Smooth muscle cell (in vitro differentiated cells): Measurements from ENCODE around the gene OXCT1. TPM values are rescaled to one million over a fixed set of nuclear protein-coding genes. Genes with fewer than 3 reads are reported as not detected.
A peak's percentile ranks its signal among the peaks of the same experiment; 100 is the strongest.

Experiments used
- DNase-seq: peaks from one replicate; lab custom pipeline; 2025; ENCODE audit not compliant: unreplicated experiment; lab: John Stamatoyannopoulos, UW
- H2AFZ ChIP-seq: fragments of 200-600 bp; sonication (generic); 2 replicates; pipeline ENCODE4 v1.6.0; 2016; ENCODE audit warnings: antibody characterized with exemption, low read depth, mild to moderate bottlenecking
- H3F3A ChIP-seq: fragments of 200-600 bp; sonication (generic); 2 replicates; pipeline ENCODE4 v1.6.0; 2017; ENCODE audit warnings: antibody characterized with exemption, low read depth
- H3K27ac ChIP-seq: fragments of 200-600 bp; sonication (generic); 2 replicates; pipeline ENCODE4 v1.5.1; 2016; ENCODE audit warnings: low read depth, mild to moderate bottlenecking
- H3K27me3 ChIP-seq: fragments of 200-600 bp; sonication (generic); 2 replicates; pipeline ENCODE4 v1.6.1; 2016; ENCODE audit warnings: low read depth, mild to moderate bottlenecking
- H3K36me3 ChIP-seq: fragments of 200-600 bp; sonication (generic); 2 replicates; pipeline ENCODE4 v1.5.1; 2016; ENCODE audit warnings: low read depth
- H3K4me1 ChIP-seq: fragments of 200-600 bp; sonication (generic); 2 replicates; pipeline ENCODE4 v1.5.1; 2016; ENCODE audit warnings: low read depth
- H3K4me2 ChIP-seq: fragments of 200-600 bp; sonication (generic); 2 replicates; pipeline ENCODE4 v1.6.0; 2016; ENCODE audit warnings: mild to moderate bottlenecking
- H3K4me3 ChIP-seq: fragments of 200-600 bp; sonication (generic); 2 replicates; pipeline ENCODE4 v1.5.1; 2016; ENCODE audit warnings: mild to moderate bottlenecking
- H3K79me2 ChIP-seq: fragments of 200-600 bp; sonication (generic); 2 replicates; pipeline ENCODE4 v1.6.0; 2016; ENCODE audit warnings: low read depth, mild to moderate bottlenecking
- H3K9ac ChIP-seq: fragments of 200-600 bp; sonication (generic); 2 replicates; pipeline ENCODE4 v1.6.0; 2016; ENCODE audit warnings: low read depth
- H3K9me3 ChIP-seq: fragments of 200-600 bp; sonication (generic); replicated peaks from 2 replicates; pipeline ENCODE4 v1.5.1; 2016; ENCODE audit warnings: low read depth
- H4K20me1 ChIP-seq: fragments of 200-600 bp; sonication (generic); 2 replicates; pipeline ENCODE4 v1.6.0; 2016; ENCODE audit warnings: low read depth
- WGBS: methylation state at CpG from one replicate; pipeline ENCODE4 v1.1.7; 2016; ENCODE audit warnings: low lambda C conversion rate; 5-methylcytosine and 5-hydroxymethylcytosine counted together
- polyA plus RNA-seq: library from polyadenylated mRNA; unstranded; fragments of >200 nt; fragmentation: Nextera tagmentation; extraction: Ambion mirVana; gene quantifications from 2 replicates; pipeline ENCODE4 v1.2.1, GENCODE V29; 2016
- total RNA-seq: library from RNA; depleted of rRNA; stranded (reverse); fragments of >200 nt; gene quantifications from 2 replicates; pipeline ENCODE4 v1.2.3, GENCODE V29; 2014
- TF ChIP-seq, protein P1 (sequence below): fragments of 200-600 bp; sonication (generic); IDR thresholded peaks from 2 replicates; pipeline ENCODE4 v1.5.1; 2017; ENCODE audit warnings: borderline replicate concordance, mild to moderate bottlenecking, antibody characterized with exemption; ENCODE audit not compliant: insufficient read depth, poor library complexity, severe bottlenecking

The OXCT1 gene
- total and polyA plus RNA-seq, 2 experiments from 2014 or later, result 10.0 to 16.7 TPM

DNA sequence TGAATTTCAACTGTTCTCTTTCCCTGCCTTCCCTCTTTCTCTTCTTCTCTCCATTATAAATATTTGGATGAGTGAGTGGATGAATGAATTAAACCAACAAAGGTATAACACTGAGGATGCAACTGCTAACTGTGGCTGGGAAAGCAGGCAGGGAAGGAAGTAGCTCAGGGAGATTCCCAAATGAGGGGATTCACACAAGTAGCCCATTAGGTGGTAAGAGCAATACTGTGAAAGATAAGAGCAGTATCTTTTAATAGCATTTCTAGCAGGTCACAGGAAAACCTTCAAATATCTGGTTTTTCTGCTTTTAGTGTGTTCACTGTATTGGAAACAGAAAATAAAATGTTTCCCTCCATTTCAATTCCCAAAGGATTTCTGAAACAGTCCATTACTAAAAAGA lies 105.6 kb downstream of the OXCT1 start:
- H3K27ac ChIP-seq, result no peak overlapping the region
- no peak overlapping the region for H2AFZ ChIP-seq
- H3K9ac ChIP-seq, result no peak overlapping the region
- DNase-seq, result no peak
- H3K36me3 ChIP-seq, result no peaks in the 10 kb centered on the region
- no peaks in the 10 kb centered on the region for H3K27me3 ChIP-seq
- H3K4me1 ChIP-seq, result peaks cover 14% of the 10 kb centered on the region
- H3K4me3 ChIP-seq, result no peak overlapping the region
- H3F3A ChIP-seq, result peaks cover 5% of the 10 kb centered on the region
- no peaks in the 10 kb centered on the region for H3K9me3 ChIP-seq
- no peaks in the 10 kb centered on the region for H4K20me1 ChIP-seq
- peak overlapping the region; percentile 10 for H3K4me2 ChIP-seq
- H3K79me2 ChIP-seq, result no peaks in the 10 kb centered on the region
- TF ChIP-seq, protein P1, sequence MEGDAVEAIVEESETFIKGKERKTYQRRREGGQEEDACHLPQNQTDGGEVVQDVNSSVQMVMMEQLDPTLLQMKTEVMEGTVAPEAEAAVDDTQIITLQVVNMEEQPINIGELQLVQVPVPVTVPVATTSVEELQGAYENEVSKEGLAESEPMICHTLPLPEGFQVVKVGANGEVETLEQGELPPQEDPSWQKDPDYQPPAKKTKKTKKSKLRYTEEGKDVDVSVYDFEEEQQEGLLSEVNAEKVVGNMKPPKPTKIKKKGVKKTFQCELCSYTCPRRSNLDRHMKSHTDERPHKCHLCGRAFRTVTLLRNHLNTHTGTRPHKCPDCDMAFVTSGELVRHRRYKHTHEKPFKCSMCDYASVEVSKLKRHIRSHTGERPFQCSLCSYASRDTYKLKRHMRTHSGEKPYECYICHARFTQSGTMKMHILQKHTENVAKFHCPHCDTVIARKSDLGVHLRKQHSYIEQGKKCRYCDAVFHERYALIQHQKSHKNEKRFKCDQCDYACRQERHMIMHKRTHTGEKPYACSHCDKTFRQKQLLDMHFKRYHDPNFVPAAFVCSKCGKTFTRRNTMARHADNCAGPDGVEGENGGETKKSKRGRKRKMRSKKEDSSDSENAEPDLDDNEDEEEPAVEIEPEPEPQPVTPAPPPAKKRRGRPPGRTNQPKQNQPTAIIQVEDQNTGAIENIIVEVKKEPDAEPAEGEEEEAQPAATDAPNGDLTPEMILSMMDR, result no peak

GRCh38 chr5:41763574-41763973 lies 106.7 kb downstream of the OXCT1 start:
- DNase-seq, result no peak
- Histone ChIP-seq H3K4me3 (no peak overlapping the region), H4K20me1 (no peaks in the 10 kb centered on the region), H3K27me3 (no peaks in the 10 kb centered on the region), H3K9me3 (no peaks in the 10 kb centered on the region), H3K9ac (no peak overlapping the region), H2AFZ (no peak overlapping the region), H3K27ac (peak overlapping the region; percentile 87), H3K4me2 (peak overlapping the region; percentile 85), H3K79me2 (no peaks in the 10 kb centered on the region), H3F3A (peaks cover 5% of the 10 kb centered on the region), H3K4me1 (peaks cover 14% of the 10 kb centered on the region), H3K36me3 (no peaks in the 10 kb centered on the region)
- TF ChIP-seq, protein P1, result no peak
- 17% methylated on average over 2 of the region's 2 CpGs for WGBS

DNA sequence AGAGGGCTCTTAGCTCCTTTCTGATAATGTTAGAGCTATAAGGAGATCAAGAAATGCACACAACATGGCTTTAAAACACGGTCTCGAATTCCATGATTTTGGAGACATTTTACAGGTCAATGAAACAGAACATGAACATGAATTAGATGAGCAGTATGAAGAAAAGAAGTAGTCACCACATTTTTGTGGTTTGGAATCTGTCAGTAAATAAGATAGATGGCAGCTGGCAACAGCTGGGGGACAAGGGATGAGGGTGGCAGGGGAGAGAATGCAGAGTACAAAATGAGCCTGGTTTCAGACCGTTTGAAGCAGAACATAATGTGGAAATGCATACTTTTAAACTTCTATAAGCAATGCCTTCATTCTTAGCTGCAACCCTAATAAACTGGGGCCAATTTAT lies 107.1 kb downstream of the OXCT1 start:
- Histone ChIP-seq H2AFZ (peak overlapping the region; percentile 25), H3K4me2 (peak overlapping the region; percentile 85), H4K20me1 (no peaks in the 10 kb centered on the region), H3K4me1 (peaks cover 14% of the 10 kb centered on the region), H3K36me3 (no peaks in the 10 kb centered on the region), H3K27me3 (no peaks in the 10 kb centered on the region), H3K27ac (peak overlapping the region; percentile 87), H3K9ac (no peak overlapping the region), H3F3A (peaks cover 5% of the 10 kb centered on the region), H3K4me3 (peak overlapping the region; percentile 31), H3K79me2 (no peaks in the 10 kb centered on the region), H3K9me3 (no peaks in the 10 kb centered on the region)
- DNase-seq, result no peak
- TF ChIP-seq, protein P1, result no peak
- 3% methylated on average over 3 of the region's 3 CpGs for WGBS

- Histone ChIP-seq H3K4me1 (peaks cover 14% of the 10 kb centered on the region), H3K4me3 (peak overlapping the region; percentile 31), H3K27me3 (no peaks in the 10 kb centered on the region), H3F3A (peaks cover 5% of the 10 kb centered on the region), H3K9me3 (no peaks in the 10 kb centered on the region), H3K79me2 (no peaks in the 10 kb centered on the region), H4K20me1 (no peaks in the 10 kb centered on the region), H3K4me2 (peak overlapping the region; percentile 85), H3K36me3 (no peaks in the 10 kb centered on the region), H3K27ac (peak overlapping the region; percentile 87), H2AFZ (peak overlapping the region; percentile 25), H3K9ac (no peak overlapping the region)
- 85% methylated on average over 1 of the region's 1 CpG for WGBS
- DNase-seq, result no peak
- TF ChIP-seq, protein P1, result no peak
These were observed 107.8 kb downstream of the OXCT1 start for GRCh38 chr5:41762426-41762825.
